Iris pigment epithelial cell (primary cell): Measurements from ENCODE around the gene AIRE.
"Not testable (repeated sequence)": the region's sequence is repeated elsewhere in the genome, so short reads cannot be mapped to it uniquely, and the experiment has no call there.

Experiments
- DNase-seq: peaks from one replicate; pipeline ENCODE4 v3.0.0-alpha.2; 2011; ENCODE audit warnings: low read depth

The AIRE gene

DNA sequence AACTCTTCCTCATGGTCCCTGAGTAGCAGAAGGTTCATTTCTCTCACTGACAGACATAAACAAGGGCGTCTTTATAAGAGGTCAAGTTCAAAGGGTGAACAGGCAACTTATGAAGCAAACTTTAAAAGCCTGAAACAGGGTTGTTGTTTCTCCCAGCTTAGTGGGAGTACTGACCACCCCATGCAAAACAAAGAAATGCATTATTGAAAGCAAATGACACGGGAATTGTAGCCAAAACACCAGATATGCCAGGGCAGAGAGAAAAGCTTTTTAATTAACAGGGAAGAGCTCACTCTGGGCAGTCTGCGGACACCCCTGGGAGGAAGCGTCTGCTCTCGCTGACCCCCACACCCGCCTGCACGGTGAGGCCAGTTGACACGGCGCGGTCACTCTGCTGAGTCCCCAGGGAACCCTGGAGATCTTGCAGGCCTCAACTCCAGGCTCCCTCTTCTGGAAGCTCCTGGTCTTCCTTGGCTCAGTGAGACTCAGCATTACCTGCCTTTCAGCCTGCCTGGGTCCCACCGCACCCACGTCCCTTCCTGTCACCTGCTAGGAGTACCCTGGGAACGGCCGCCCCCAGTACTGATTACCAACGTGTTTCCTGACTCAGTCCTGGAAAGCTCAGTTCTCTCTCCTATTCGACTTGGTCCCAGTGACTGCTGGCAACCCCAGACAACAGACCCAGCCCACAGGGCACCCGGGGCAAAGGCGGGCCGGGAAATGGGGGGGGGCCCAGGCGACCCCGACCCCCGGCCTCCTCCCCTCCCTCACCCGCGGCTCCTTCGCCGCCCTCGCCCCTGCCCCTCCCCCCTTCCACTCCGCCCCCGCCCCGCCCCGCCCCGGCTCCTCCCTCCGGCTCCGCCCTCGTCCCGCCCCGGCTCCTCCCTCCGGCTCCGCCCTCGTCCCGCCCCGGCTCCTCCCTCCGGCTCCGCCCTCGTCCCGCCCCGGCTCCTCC, 52.5 kb downstream of the AIRE start:
- DNase-seq = peak; percentile 45

DNA sequence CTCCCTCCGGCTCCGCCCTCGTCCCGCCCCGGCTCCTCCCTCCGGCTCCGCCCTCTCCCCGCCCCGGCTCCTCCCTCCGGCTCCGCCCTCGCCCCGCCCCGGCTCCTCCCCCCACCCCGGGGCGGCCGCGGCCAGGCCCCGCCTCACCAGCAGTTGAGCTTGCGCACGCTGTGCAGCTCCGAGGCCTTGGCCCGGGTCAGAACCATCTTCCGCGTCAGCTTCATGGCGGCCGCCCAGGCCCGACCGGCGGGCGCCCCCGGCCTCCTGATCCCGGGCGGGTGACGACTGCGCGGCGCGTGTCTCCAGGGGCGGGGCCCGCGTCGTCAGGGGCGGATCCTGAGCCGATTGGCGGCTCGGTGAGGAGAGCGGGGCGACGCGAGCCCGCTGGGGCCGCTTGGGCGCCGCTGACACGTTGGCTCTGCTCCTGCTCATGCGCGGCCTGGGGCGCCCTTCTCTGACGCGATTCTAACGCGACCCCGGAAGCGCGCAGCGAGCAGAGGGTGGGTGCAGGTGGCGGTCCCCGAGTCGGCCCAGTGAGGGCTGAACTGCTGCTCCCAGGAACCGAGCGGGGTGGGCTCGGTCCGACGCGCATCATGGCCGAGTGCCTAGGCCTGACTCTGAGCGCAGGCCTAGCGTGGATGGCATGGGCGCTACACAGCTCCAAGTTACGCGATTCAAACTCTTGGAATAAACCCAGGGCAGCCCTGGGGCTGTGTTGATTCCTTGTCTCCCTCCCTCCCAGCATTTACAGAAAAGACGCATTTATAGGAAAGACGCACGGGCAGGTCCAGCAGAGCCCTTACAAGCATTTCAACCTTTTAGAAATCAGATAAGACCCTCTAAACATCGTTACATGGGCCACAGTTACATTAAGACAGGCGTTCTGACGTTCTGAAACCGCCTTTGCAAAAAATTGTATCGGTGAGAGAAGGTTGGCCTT, 53.6 kb downstream of the AIRE start, which contains the start of gene CFAP410:
Gene CFAP410 (minus strand): TSS at position 420 of the 940 bp plus-strand sequence. CDS start 196 bp downstream, at position 224.
- peak; percentile 95 for DNase-seq

DNA sequence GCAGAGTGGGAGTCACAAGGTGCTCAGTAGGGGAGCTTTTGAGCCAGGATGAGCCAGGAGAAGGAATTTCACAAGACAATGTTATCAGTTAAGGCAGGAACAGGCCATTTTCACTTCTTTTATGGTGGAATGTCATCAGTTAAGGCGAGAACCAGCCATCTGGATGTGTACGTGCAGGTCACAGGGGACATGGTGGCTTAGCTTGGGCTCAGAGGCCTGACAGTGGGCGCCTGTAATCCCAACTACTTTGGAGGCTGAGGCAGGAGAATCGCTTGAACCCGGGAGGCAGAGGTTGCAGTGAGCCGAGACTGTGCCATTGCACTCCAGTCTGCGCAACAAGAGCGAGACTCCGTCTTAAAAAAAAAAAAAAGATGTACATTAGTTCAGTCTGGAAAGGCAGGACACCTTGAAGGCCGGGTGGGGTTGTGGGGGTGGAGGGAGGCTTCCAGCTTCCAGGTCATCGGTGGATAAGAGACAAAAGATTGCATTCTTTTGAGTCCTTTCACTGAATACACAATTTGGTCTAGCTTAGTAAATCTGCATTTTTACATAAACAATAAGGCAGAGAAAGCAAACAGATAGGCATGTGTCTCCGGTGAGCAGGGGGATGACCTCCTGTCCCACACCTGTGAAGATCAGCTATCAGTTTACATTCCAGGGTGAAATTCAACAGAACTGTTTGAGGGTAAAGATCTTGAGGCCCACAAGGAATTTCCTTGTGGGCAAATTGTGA, 56.2 kb downstream of the AIRE start:
- DNase-seq = not testable (repeated sequence)

DNA sequence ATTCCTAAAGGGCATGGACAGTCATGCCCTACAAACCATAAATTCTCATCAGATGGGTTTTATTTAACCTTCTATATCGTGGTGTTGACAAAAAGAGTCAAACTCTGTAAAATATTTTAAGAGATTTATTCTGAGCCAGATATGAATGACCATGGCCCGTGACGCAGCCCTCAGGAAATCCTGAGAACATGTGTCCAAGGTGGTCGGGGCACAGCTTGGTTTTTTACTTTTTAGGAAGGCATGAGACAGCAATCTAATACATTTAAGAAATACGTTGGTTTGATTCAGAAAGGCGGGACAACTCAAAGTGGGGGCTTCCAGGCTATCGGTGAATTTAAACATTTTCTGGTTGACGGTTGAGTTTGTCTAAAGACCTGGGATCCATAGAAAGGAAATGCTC, 57.3 kb downstream of the AIRE start:
- DNase-seq = not testable (repeated sequence)

GRCh38 chr21:44344541-44345183, 59.0 kb downstream of the AIRE start:
- DNase-seq = no peak

DNA sequence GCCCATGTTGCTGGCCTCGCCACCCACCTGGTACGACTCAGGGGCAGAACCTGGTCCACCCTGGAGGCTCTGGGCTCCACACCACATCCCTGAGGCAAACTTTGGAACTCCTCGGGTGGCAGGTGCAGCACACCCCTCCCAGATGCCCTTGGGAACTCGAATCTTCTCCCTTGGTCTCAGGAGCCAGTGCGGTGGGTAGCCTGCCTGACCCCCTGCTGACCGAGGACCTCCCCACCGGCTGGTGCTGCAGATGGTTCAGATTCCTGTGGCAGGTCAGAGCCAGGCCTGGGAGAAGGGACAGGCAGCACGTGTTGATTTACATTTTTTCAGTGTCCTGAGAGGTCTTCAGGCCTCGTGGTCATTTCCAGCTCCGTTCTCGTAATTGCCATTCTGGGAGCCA, 59.8 kb downstream of the AIRE start:
- DNase-seq = no peak

DNA sequence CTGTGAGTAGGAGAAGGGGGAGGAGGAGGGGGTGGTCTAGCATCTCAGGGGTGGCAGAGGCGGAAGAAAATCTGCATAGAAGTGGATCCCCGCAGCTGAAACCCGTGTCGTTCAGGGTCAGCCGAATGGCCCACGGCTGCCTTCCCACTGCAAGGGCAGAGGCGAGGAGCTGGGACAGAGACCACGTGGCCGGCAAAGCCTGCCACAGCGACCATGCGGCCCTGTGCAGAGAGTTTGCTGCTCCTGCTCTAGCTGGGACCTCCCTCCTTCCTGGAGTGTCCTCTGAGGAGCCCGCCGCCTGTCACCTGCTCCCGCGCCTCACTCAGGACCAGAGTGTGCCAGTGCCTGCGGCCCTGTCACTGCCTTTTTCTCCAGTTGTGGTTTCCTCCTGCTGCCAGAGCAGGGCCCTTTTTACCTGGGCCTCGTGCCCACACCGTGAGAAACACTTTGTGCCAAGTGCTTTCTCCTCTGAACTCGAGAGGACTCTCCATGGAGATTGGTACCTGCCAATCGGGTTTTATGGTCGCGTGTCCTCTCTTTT, 62.3 kb downstream of the AIRE start:
- no peak for DNase-seq
